Frontal cortex (tissue), 1 donor: ENCODE data around the gene CNDP1. TPM values are rescaled to one million over a fixed set of nuclear protein-coding genes. Genes with fewer than 3 reads are reported as not detected.

ENCODE experiments used
- total RNA-seq: library from RNA; depleted of rRNA; stranded (reverse); fragments of >200 nt; gene quantifications from one replicate; pipeline ENCODE4 v1.2.3, GENCODE V29; 2014

Gene CNDP1
- total RNA-seq, 1 donor from 2014 or later, result under 0.01 TPM

Other genes with a start within 250 kb of the CNDP1 start
- 9.0 TPM for gene CYB5A, start 242.5 kb upstream of the CNDP1 start, total RNA-seq
- not detected for gene C18orf63, start 218.7 kb upstream of the CNDP1 start, total RNA-seq
- 4.9 TPM for gene DIPK1C, start 77.2 kb upstream of the CNDP1 start, total RNA-seq
- 32.6 TPM for gene CNDP2, start 38.1 kb upstream of the CNDP1 start, total RNA-seq
- 22.0 TPM for gene ZNF407, start 63.4 kb downstream of the CNDP1 start, total RNA-seq